ENCODE data around the gene SLC6A5.

DNA sequence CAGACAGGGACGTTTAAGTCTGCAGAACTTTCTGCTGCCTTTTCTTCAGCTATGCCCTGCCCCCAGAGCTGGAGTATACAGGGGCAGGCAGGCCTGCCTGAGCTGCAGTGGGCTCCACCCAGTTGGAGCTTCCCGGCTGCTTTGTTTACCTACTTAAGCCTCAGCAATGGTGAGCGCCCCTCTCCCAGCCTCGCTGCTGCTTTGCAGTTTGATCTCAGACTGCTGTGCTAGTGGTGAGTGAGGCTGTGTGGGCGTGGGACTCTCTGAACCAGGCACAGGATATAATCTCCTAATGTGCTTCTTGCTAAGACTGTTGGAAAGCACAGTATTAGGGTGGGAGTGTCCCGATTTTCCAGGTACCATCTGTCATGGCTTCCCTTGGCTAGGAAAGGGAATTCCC is 108.5 kb downstream of the SLC6A5 start:
- TF ChIP-seq CTCF (IDR thresholded peaks at IDR 0.05; ENCODE audit: poor library complexity) (no peak), EZH2 (IDR thresholded peaks at IDR 0.05; ENCODE audit: borderline replicate concordance) (no peak), EZH2phosphoT487 (IDR thresholded peaks at IDR 0.05; ENCODE audit: low read depth, severe bottlenecking, unreplicated experiment) (no peak)

All from hepatocyte (in vitro differentiated cells).